Measurements from ENCODE around the gene SPATS1. TPM values are rescaled to one million over a fixed set of nuclear protein-coding genes. Genes with fewer than 3 reads are reported as not detected.
"Not testable (repeated sequence)": the region's sequence is repeated elsewhere in the genome, so short reads cannot be mapped to it uniquely, and the experiment has no call there.

The SPATS1 gene
- total and polyA plus RNA-seq, 3 experiments from 2014 or later, result not detected

GRCh38 chr6:44338228-44339122 lies 4.0 kb upstream of the SPATS1 start:
- Mint-ChIP-seq H3K27me3 (peaks cover 18 to 28% of the 10 kb centered on the region in 2 donors), H3K36me3 (no peaks in the 10 kb centered on the region), H3K4me1 (no peaks in the 10 kb centered on the region), H3K4me3 (no peak overlapping the region), H3K9me3 (no peaks in the 10 kb centered on the region), H3K27ac (no peak overlapping the region)
- POLR2A ChIA-PET, result no interaction called here
- no peaks in the 10 kb centered on the region for H3K4me1 ChIP-seq (ENCODE audit: insufficient read depth, low read length)
- no peaks in the 10 kb centered on the region for H3K36me3 ChIP-seq (ENCODE audit: insufficient read depth, low read length)
- H3K4me3 ChIP-seq (ENCODE audit: low read length), result no peak overlapping the region
- H3K27ac ChIP-seq (ENCODE audit: low read depth, low read length), result no peak overlapping the region
- no peaks in the 10 kb centered on the region for H3K9me3 ChIP-seq (ENCODE audit: low read length)
- peak; percentile 37 to 75 (median 46) for DNase-seq
- H3K27me3 ChIP-seq (ENCODE audit: insufficient read depth, low read length, poor library complexity, severe bottlenecking), result peaks cover 11% of the 10 kb centered on the region
- CTCF ChIA-PET, result interaction anchor here (0.7 to 4.3 kb wide), 14 partner anchors 9 to 169 kb away, joined by 3 to 41 read pairs (median 3); partner anchors contain the start of gene AARS2

DNA sequence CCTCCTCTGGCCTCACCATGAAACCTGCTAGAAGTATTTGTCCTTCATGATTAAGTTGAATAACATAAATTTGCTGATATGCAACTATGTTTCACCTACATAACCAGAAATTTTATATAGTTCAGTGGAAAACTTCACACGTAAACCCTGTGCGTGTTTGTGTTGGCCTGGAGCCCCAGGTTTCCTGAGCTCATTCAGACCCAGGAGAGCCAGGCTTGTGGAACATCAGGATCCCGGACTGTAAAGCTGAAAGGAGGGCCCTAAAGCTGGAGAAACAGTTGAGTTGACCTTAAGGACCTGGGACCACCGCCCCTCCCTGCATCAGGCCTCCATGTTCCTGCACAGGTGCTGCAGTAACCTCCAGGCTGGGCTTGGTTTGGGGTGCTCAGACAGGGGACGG lies 3.1 kb upstream of the SPATS1 start:
- no peaks in the 10 kb centered on the region for H3K4me1 ChIP-seq (ENCODE audit: insufficient read depth, low read length)
- H3K9me3 ChIP-seq (ENCODE audit: low read length), result no peaks in the 10 kb centered on the region
- H3K4me1 Mint-ChIP-seq, result no peaks in the 10 kb centered on the region
- ChIA-PET POLR2A (no interaction called here), CTCF (interaction anchor here (0.7 to 4.3 kb wide), 8 partner anchors 10 to 170 kb away, joined by 3 to 41 read pairs (median 4); partner anchors contain the start of gene AARS2)
- peaks cover 23 to 33% of the 10 kb centered on the region in 2 donors for H3K27me3 Mint-ChIP-seq
- H3K27ac Mint-ChIP-seq, result no peak overlapping the region
- H3K36me3 Mint-ChIP-seq, result no peaks in the 10 kb centered on the region
- H3K27ac ChIP-seq (ENCODE audit: low read depth, low read length), result no peak overlapping the region
- no peaks in the 10 kb centered on the region for H3K36me3 ChIP-seq (ENCODE audit: insufficient read depth, low read length)
- DNase-seq, result no peak
- H3K9me3 Mint-ChIP-seq, result no peaks in the 10 kb centered on the region
- H3K4me3 ChIP-seq (ENCODE audit: low read length), result no peak overlapping the region
- no peak overlapping the region for H3K4me3 Mint-ChIP-seq
- H3K27me3 ChIP-seq (ENCODE audit: insufficient read depth, low read length, poor library complexity, severe bottlenecking), result peaks cover 19% of the 10 kb centered on the region

DNA sequence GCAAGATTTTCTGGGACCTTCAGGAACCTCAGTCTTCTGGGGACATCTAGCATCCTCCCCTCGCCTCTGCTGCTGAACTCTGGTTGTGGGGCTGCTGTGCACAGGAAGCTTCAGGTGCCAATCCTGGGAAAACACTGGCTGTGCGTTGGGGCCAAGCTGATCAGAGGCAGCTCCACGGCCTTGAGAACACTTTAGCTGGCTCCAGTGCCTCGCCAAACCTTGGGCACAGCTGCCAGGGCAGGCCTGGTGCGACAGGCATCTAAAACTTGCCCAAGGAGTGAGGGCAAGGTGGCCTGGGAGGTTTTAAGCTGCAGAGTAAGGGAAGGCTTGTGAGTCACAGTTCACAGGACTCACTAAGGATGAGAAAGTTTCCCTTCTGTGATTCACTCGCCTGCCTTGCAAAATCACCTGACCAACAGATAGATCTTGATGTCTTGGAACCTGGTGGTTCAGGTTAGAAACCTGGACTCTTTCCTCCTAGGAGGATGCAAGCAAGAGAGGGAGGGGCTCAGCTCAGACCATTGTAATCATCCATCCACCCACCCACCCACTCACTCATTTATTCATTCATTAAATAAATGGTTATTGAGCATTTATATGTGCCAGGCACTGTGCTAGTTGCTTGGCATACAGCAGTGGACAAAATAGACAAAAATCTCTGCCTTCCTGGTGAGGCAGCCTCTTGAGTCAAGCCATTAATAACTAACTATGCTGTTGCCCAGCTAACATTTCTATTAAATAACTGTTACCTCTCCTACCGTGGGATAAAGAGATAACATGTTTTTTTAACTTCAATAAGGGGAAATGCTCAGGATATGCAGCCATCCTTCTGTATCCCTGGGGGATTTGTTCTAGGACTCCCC lies 2.5 kb upstream of the SPATS1 start:
- H3K36me3 Mint-ChIP-seq, result no peaks in the 10 kb centered on the region
- Histone ChIP-seq H3K4me1 (ENCODE audit: insufficient read depth, low read length) (no peaks in the 10 kb centered on the region), H3K27me3 (ENCODE audit: insufficient read depth, low read length, poor library complexity, severe bottlenecking) (peaks cover 25% of the 10 kb centered on the region), H3K4me3 (ENCODE audit: low read length) (no peak overlapping the region), H3K27ac (ENCODE audit: low read depth, low read length) (no peak overlapping the region), H3K9me3 (ENCODE audit: low read length) (no peaks in the 10 kb centered on the region), H3K36me3 (ENCODE audit: insufficient read depth, low read length) (no peaks in the 10 kb centered on the region)
- peaks cover 29 to 40% of the 10 kb centered on the region in 2 donors for H3K27me3 Mint-ChIP-seq
- no peaks in the 10 kb centered on the region for H3K9me3 Mint-ChIP-seq
- no peak overlapping the region for H3K4me3 Mint-ChIP-seq
- POLR2A ChIA-PET, result no interaction called here
- no peaks in the 10 kb centered on the region for H3K4me1 Mint-ChIP-seq
- CTCF ChIA-PET, result interaction anchor here (0.7 to 1.7 kb wide), 2 partner anchors 168 to 171 kb away, joined by 3 to 5 read pairs; no protein-coding TSS in a partner anchor
- no peak for DNase-seq
- no peak overlapping the region for H3K27ac Mint-ChIP-seq

DNA sequence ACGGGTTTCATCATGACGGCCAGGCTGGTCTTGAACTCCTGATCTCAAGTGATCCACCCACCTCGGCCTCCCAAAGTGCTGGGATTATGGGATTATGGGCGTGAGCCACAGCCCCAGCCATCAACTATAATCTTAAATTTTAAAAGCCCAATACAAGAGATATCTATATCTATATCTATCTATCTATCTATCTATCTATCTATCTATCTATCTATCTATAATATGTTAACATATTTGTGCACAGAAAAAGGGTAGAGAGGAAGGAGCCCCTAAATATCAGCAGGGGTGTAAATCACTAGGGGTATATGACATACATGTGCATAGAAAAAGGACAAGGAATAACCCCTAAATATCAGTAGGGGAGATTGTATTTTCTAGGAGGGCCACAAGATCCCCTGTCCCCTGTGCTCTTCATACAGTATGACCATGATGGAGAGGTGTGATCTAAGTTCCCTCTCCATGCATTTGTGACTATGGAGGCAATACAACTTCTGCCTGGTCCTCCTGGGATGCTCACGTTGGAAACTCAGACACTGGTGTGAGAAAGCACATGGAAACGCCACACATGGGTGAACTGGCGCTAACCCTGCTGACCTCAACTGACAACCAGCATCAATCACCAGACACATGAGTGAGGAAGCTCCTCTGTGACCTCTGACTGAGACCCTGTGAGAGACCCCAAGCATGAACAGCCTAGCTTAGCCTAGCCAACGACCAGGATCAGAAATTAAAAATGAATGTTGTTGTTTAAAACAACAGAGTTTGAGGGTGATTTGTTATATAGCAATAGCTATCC lies 1.2 kb upstream of the SPATS1 start:
- no peak for DNase-seq
- CTCF ChIA-PET, result no interaction called here
- H3K4me3 ChIP-seq (ENCODE audit: low read length), result no peak overlapping the region
- peaks cover 27% of the 10 kb centered on the region for H3K27me3 ChIP-seq (ENCODE audit: insufficient read depth, low read length, poor library complexity, severe bottlenecking)
- Mint-ChIP-seq H3K4me1 (no peaks in the 10 kb centered on the region), H3K27ac (no peak overlapping the region), H3K36me3 (no peaks in the 10 kb centered on the region), H3K27me3 (peaks cover 29 to 47% of the 10 kb centered on the region in 2 donors), H3K9me3 (no peaks in the 10 kb centered on the region), H3K4me3 (no peak overlapping the region)
- H3K9me3 ChIP-seq (ENCODE audit: low read length), result no peaks in the 10 kb centered on the region
- H3K27ac ChIP-seq (ENCODE audit: low read depth, low read length), result no peak overlapping the region
- POLR2A ChIA-PET, result no interaction called here
- no peaks in the 10 kb centered on the region for H3K36me3 ChIP-seq (ENCODE audit: insufficient read depth, low read length)
- H3K4me1 ChIP-seq (ENCODE audit: insufficient read depth, low read length), result no peaks in the 10 kb centered on the region

GRCh38 chr6:44342052-44342451 lies 398 bp upstream of the SPATS1 start:
- H3K27me3 Mint-ChIP-seq, result peaks cover 29 to 47% of the 10 kb centered on the region in 2 donors

GRCh38 chr6:44346818-44347217 lies 4.4 kb downstream of the SPATS1 start:
- peaks cover 22 to 38% of the 10 kb centered on the region in 2 donors for H3K27me3 Mint-ChIP-seq
- H3K27ac ChIP-seq (ENCODE audit: low read depth, low read length); H3K9me3 Mint-ChIP-seq; POLR2A ChIA-PET; H3K36me3 ChIP-seq (ENCODE audit: insufficient read depth, low read length); H3K4me3 Mint-ChIP-seq; H3K4me3 ChIP-seq (ENCODE audit: low read length); H3K27ac Mint-ChIP-seq; DNase-seq; H3K9me3 ChIP-seq (ENCODE audit: low read length); H3K36me3 Mint-ChIP-seq; H3K4me1 Mint-ChIP-seq; H3K4me1 ChIP-seq (ENCODE audit: insufficient read depth, low read length): not testable (repeated sequence)
- CTCF ChIA-PET, result interaction anchor here (1.2 to 1.4 kb wide), 2 partner anchors 34 to 76 kb away, joined by 4 read pairs; partner anchors contain the start of genes AARS2 and TMEM151B
- H3K27me3 ChIP-seq (ENCODE audit: insufficient read depth, low read length, poor library complexity, severe bottlenecking), result peaks cover 24% of the 10 kb centered on the region

More at GRCh38 chr6:44342052-44342451, 398 bp upstream of the SPATS1 start:
- no peaks in the 10 kb centered on the region for H3K9me3 ChIP-seq (ENCODE audit: low read length)
- no peak overlapping the region for H3K27ac ChIP-seq (ENCODE audit: low read depth, low read length)
- peaks cover 27% of the 10 kb centered on the region for H3K27me3 ChIP-seq (ENCODE audit: insufficient read depth, low read length, poor library complexity, severe bottlenecking)
- Mint-ChIP-seq H3K27ac (no peak overlapping the region), H3K4me1 (no peaks in the 10 kb centered on the region), H3K4me3 (no peak overlapping the region), H3K36me3 (no peaks in the 10 kb centered on the region), H3K9me3 (no peaks in the 10 kb centered on the region)
- ChIA-PET CTCF (no interaction called here), POLR2A (no interaction called here)
- H3K4me3 ChIP-seq (ENCODE audit: low read length), result no peak overlapping the region
- no peak for DNase-seq
- no peaks in the 10 kb centered on the region for H3K4me1 ChIP-seq (ENCODE audit: insufficient read depth, low read length)
- H3K36me3 ChIP-seq (ENCODE audit: insufficient read depth, low read length), result no peaks in the 10 kb centered on the region

GRCh38 chr6:44349904-44350649 lies 7.6 kb downstream of the SPATS1 start:
- CTCF ChIA-PET, result no interaction called here
- Histone ChIP-seq H3K4me3 (ENCODE audit: low read length) (no peak overlapping the region), H3K27ac (ENCODE audit: low read depth, low read length) (no peak overlapping the region), H3K36me3 (ENCODE audit: insufficient read depth, low read length) (no peaks in the 10 kb centered on the region), H3K4me1 (ENCODE audit: insufficient read depth, low read length) (no peaks in the 10 kb centered on the region), H3K9me3 (ENCODE audit: low read length) (no peaks in the 10 kb centered on the region), H3K27me3 (ENCODE audit: insufficient read depth, low read length, poor library complexity, severe bottlenecking) (peaks cover under 1% of the 10 kb centered on the region)
- no peak overlapping the region for H3K27ac Mint-ChIP-seq
- DNase-seq, result no peak
- H3K4me3 Mint-ChIP-seq, result no peak overlapping the region
- H3K36me3 Mint-ChIP-seq, result no peaks in the 10 kb centered on the region
- POLR2A ChIA-PET, result no interaction called here
- H3K4me1 Mint-ChIP-seq, result no peaks in the 10 kb centered on the region
- no peaks in the 10 kb centered on the region for H3K9me3 Mint-ChIP-seq
- H3K27me3 Mint-ChIP-seq, result peaks cover 2 to 12% of the 10 kb centered on the region in 2 donors
